Heart left ventricle (tissue), 13 donors: ENCODE measurements around the gene STAP2.

Experiments used
- CTCF ChIP-seq, 12 donors: fragments of 200-600 bp; sonication (generic) in 4 of 12; IDR thresholded peaks; one replicate each; pipeline versions ENCODE4 v1.5.0 to v1.8.0; 2018 to 2022; ENCODE audit warnings: antibody characterized with exemption in 12 of 12, mild to moderate bottlenecking in 5 of 12
- POLR2A ChIP-seq, 2 donors: fragments of 450-650 bp; IDR thresholded peaks; one replicate each; pipeline ENCODE4 v1.6.1; 2017; ENCODE audit warnings: antibody characterized with exemption in 2 of 2, mild to moderate bottlenecking in 2 of 2, moderate library complexity in 2 of 2
- donor health status: ischemic (EF 13 %, LVEDD 7.1; RV severe dilation, severe dysfunction).
- donor health status: DM: no; HTN: yes; CAD: no.
- donor health status: DM: no; HTN: no; CAD: no.
- donor health status: ischemic (EF 25% LVEDD 6.9; RV normal size, moderate dysfunction).
- donor health status: ischemic (EF 25% LVEDD 5.7; RV mildly dilated, moderate dysfunction).
- donor health status: ischemic (EF 35%, LVEDD 5.7; RV mildly dilated, moderate dysfunction).
- donor health status: nonischemic (EF 11% LVEDD 7.7; RV severe dilation, severe dysfunction).
- donor health status: DM: yes; HTN: yes; CAD: no.
- donor health status: PGD.
- donor health status: ischemic (EF 29% LVEDD 5.4; RV normal size, mild dysfunction).
- donor health status: nonischemic (EF 23%, LVEDD 6.1; RV moderate dilation, normal function).

GRCh38 chr19:4326215-4326836, 12.3 kb downstream of the STAP2 start:
- TF ChIP-seq POLR2A (IDR thresholded peaks at IDR 0.05) (no peak), CTCF (IDR thresholded peaks at IDR 0.05) (no peak)
